HK-2 (cell line): ENCODE measurements around the gene ZNF320.
A peak's percentile ranks its signal among the peaks of the same experiment; 100 is the strongest.
"Not testable (repeated sequence)": the region's sequence is repeated elsewhere in the genome, so short reads cannot be mapped to it uniquely, and the experiment has no call there.

Source experiments
- DNase-seq: peaks from one replicate; pipeline ENCODE4 v3.0.0-alpha.2; 2018; ENCODE audit not compliant: unreplicated experiment

ZNF320 gene

DNA sequence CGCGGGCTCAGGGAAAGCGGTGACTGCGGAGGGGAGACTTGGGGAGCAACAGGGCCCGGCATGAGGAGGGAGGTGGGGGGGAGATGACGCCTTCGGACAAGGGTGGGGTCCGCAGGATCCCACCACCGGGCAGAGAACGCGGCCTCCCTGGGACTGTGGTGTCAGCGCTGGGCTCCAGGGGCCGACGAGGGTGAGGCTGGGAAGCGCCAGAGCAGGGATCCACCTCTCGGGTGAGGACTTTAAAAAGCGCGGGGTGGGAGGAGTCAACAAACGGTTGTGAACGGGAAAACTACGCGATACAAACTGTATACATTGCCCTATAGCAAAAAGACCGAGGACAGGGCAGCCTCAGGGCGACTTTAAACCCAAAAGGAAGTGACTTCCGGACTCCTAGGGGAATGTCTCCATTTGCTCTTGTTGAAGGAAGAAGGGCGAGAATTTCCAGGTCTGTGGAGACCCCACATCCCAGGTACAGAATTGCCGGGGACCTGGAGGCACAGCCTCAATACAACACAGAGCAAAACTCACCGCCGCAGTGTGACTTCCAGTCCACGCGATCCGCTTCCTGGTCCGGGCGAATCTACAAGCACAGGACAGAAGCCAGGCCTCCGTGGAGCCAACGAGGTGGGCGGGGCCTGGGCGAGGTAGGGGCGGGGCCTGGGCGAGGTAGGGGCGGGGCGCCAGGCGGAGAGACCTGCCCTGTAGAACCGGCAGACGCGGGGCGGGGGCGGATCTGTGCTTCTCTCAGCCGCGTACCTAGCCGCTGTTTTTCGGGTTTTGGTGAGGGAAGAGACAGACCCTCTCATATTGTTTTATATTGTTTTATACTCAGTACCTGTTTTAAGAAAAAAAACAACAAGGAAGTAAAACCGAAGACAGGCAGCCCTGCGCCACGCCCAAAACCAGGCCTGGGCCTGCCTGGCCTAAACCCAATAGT lies 25.7 kb upstream of the ZNF320 start, which contains the start of gene ZNF888:
Gene ZNF888, minus strand, starts transcription at position 588 of the 937 bp plus-strand sequence. CDS start 5,555 bp downstream, outside the sequence.
- peak; percentile 93 for DNase-seq

DNA sequence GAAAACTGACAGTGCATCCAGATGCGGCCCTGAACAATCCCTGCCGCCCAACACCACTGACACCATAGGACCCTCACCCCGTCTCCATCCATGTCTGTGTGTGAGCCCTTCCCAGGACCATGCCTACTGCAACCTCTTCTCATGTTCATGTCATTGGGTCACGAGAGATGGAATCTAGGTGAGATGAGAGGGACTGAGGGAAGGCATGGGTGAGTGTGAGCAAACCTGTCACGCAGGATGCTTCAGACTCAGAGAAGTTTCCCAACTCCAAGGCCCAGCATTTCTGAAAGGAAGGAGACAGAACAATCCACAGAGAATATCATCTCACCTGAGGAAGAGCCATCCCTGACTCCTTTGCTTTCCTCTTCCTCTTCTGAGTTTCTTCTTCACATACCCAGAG lies 20.1 kb upstream of the ZNF320 start:
- no peak for DNase-seq

DNA sequence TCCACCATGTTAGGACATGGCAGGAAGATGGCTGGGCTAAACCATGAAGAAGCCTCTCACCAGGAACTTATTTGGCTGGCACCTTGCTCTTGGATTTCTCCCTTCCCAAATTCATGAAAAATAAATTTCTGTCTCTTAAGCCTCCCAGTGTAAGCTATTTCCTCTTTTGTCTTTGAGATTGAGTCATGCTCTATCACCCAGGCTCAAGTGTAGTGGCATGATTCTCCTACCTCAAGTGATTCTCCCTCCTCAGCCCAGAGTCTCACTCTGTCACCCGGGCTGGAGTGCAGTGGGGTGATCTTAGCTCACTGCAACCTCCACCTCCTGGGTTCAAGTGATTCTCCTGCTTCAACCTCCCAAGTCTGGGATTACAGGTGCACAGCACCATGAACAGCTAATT lies 13.2 kb upstream of the ZNF320 start:
- DNase-seq = no peak

DNA sequence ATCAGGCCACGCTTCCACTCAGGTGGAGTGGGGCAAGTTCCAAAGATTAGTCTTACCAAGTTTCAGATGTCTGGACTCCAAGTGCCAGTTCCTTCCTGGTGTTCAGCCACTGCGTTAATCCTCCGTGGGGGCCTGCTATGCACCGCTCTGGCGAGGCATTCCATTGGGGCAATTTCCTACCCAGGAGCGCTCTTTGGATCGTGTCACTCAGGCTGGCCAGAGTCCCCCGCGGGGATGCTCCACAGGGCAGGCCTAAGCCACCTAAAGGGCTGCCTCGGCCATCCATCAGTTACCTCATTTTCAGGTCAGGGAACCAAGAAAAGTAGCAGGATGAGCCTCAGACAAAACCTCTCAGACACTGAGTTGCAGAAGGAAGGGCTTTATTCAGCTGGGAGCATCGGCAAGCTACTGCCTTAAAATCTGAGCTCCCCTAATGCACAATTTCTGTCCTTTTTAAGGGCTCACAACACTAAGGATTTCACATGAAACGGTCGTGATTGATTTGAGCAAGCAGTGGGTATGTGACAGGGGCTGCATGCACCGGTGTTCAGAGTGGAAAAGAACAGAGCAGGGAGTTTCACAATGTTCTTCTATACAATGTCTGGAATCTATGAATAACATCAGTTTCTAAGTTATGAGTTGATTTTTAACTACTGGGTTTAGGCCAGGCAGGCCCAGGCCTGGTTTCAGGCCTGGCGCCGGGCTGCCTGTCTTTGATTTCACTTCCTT lies 6.8 kb upstream of the ZNF320 start:
- not testable (repeated sequence) for DNase-seq

DNA sequence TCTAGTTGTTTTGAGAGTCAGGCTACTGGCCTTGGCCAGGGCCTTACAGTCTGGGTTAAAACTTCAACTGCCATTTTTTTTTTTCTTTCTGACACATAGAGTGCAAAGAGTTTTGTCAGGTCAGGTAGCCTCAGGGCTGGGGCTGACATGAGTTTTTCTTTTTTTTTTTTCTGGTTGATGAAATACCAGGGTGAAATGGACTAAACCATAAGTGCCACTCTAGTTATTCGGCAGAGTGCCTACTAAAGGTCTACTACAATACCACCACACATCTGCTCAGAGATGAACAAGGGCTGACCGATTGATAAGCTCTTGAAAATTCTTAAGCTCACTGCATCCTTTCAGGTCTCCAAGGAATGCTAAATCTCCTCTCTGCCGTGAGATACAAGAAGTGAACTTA lies 4.4 kb upstream of the ZNF320 start:
- DNase-seq = no peak

DNA sequence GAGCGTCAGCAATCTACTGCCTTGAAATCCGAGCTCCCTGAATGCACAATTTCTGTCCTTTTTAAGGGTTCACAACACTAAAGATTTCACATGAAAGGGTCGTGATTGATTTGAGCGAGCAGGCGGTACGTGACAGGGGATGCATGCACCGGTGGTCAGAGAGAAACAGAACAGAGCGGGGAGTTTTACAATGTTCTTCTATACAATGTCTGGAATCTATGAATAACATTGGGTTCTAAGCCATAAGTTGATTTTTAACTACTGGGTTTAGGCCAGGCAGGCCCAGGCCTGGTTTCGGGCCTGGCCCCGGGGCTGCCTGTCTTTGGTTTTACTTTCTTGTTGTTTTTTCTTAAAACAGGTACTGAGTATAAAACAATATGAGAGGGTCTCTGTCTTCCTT lies 1.2 kb upstream of the ZNF320 start:
- not testable (repeated sequence) for DNase-seq

DNA sequence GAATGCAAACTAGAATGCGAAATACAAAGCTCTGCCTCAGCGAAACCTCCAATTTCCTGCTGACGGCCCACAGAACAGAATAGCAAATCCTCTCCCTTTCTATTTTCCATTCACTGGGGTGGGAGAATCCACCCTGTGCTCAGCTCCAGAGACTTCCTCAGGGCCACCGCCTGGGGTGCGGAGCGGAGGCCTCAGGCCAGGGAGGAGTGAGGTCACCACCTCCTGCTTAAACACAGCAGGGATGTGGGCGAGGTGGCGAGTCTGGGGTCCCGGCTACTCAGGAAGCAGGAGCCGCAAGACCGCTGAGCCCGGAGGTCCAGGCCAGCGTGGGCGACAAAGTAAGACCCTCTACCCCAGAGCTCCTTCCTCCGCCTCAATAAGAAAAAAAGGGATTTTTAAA lies 666 bp upstream of the ZNF320 start:
- DNase-seq = no peak

DNA sequence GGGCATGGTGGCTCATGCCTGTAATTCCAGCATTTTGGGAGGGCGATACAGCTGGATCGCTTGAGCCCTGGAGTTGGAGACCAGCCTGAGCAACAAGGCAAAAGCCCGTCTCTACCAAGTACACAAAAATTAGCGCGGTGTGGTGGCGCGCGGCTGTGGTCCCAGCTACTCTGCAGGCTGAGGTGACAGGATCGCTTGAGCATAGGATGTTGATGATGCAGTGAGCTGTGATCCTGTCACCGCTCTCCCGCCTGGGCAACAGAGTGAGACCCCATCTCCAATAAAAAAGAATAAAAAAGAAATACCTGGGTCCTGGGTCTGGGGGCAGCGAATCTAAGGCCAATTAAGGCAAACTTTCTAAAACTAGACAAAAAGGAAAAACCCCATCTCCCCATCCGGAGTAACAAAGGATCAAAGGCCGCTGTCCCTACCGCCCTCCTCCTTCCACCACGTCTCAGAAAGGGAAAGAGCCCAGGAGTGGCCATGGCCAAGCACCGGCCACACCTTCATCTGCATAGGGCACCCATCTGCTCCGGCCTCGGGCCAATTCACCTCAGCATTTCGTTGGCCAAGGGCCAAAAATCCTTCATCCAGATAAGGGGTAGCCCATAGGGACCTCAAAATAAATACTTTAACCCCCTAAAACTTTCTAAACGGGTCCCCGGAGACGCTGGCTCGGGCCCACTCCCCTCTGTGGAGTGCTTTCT lies 851 bp downstream of the ZNF320 start:
- DNase-seq = peak; percentile 61

DNA sequence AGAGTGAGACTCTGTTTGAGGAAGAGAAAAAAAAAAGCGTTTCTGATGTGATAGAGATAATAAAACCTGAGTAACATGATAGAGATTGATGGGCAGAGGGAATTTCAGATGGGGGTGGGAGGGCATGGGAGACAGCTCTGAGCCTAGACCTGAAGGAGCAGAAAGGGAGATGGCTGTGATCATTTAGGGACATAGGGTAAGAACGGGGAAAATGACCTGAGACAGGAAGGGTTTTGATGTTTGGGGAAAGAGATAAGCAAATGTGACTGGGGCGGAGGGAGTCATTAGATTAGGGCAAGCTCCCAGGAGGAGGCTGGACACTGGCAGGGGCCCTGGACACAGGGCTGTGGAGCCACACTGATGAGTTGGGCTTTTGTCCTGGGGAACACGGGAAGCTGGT lies 6.1 kb downstream of the ZNF320 start:
- DNase-seq = no peak

DNA sequence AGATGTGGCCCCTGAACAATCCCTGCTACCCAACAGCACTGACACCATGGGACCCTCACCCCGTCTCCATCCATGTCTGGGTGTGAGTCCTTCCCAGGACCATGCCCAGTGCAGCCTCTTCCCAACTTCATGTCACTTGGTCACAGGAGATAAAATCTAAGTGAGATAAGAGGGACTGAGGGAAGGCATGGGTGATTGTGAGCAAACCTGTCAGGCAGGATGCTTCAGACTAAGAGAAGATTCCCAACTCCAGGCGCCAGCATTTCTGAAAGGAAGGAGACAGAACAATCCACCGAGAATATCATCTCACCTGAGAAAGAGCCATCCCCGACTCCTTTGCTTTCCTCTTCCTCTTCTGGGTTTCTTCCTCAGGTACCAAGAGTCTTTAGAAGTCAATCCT lies 7.5 kb downstream of the ZNF320 start:
- DNase-seq = no peak

DNA sequence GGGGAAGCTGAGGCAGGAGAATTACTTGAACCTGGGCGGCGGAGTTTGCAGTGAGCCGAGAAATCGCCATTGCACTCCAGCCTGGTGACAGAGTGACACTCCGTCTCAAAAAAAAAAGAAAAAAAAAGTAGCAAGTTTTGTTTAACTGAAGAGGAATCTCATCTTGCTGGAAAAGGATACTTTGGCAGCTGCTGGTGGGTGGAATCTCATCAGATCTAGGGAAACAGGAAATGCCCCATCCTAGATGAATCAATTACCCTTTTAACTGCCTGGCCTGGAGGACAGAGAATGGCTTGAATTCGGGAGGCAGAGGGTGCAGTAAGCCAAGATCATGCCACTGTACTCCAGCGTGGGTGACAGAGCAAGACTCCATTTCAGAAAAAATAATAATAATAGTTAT lies 8.4 kb downstream of the ZNF320 start:
- DNase-seq = no peak

DNA sequence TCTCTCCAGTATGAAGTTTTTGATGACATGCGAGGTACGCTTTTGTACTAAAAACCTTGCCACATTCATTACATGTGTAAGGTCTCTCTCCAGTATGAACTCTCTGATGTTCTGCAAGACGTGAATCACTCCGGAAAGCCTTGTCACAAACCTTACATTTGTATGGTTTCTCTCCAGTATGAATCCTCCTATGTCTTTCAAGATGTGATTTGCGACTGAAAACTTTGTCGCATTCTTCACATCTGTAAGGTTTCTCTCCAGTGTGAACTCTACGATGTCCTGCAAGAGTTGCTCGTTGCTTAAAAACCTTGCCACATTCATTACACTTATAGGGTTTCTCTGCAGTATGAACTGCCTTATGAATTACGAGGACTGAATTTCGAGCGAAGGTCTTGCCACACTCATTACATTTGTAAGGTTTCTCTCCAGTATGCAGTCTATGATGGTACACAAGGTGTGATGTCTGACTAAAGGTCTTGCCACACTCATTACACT lies 16.5 kb downstream of the ZNF320 start:
- no peak for DNase-seq

DNA sequence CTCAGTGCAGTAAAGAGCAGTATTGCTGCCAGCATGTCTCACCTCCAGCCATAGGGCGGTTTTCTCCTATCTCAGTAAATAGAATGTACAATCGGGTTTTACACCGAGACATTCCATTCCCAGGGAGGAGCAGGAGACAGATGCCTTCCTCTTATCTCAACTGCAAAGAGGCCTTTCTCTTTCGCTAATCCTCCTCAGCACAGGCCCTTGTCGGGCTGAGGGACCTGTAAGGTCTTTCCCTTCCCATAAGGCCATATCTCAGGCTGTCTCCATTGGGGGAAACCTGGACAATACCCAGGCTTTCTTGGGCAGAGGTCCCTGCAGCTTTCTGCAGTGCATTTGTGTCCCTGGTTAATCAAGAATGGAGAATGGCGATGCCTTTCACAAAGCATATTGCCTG lies 24.4 kb downstream of the ZNF320 start:
- DNase-seq = not testable (repeated sequence)

DNA sequence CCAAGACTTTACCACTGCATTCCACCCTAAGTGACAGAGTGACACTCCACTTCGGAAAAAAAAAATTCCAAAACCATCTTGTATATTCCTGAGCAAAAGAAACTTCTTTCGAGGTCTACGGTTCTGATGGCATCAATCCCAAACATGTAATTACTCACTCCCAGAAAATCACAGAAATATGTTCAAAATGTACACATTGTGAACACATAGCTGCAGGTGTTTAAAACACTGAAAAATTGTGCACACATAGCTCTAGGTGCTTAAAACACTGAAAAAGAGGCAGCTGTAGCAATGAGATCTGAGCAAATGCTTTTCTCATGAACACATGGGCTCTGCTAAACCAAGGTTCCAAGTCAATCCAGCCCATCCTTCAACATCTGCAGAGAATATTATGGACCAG lies 26.0 kb downstream of the ZNF320 start:
- DNase-seq = no peak

DNA sequence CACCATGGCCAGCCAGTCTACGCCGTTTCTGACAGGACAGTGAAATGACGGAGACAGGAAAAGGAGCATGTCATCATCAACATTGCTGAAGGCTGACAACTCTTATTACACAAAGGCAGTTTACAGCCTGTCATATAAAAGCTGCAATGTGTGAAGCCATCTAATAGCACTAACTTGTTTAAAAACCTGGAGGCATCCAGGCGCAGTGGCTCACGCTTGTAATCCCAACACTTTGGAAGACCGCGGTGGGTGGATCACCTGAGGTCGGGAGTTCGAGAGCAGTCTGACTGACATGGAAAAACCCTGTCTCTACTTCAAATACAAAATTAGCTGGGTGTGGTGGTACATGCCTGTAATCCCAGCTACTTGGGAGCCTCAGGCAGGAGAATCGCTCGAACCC lies 29.4 kb downstream of the ZNF320 start:
- DNase-seq = not testable (repeated sequence)

DNA sequence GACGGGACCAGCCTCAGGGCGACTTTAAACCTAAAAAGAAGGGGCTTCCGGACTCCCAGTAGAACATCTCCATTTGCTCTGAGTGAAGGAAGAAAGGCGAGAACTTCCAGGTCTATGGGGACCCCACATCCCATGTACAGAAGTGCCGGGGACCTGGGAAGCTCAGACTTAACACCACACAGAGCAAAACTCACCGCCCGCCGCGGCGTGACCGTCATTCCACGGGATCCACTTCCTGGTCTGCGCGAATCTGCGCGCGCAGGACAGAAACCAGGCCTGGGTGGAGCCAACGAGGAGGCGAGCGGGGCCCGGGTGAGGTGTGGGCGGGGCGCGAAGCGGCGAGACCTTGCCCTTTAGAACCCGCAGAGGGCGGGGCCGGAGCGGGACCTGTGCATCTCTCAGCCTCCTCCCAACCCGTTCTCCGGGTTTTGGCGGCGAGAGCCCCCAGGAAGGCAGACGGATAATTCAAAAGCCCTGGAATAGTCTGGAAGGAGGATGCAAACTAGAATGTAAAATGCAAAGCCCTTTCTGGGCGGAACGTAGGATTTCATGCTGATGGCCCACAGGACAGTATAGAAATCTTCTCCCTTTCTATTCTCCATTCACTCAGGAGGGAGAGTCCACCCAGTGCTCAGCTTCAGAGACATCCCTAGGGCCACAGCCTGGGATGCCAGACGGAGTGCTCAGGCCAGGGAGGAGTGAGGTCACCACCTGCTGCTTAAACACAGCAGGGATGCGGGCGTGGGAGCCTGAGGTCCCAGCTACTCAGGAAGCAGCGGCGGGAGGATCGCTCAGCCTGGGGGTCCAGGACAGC lies 39.9 kb downstream of the ZNF320 start, which contains the start of gene ZNF468:
Gene ZNF468, minus strand, starts transcription at position 242 of the 814 bp plus-strand sequence. CDS start 3,347 bp downstream, outside the sequence.
- DNase-seq = peak; percentile 75

DNA sequence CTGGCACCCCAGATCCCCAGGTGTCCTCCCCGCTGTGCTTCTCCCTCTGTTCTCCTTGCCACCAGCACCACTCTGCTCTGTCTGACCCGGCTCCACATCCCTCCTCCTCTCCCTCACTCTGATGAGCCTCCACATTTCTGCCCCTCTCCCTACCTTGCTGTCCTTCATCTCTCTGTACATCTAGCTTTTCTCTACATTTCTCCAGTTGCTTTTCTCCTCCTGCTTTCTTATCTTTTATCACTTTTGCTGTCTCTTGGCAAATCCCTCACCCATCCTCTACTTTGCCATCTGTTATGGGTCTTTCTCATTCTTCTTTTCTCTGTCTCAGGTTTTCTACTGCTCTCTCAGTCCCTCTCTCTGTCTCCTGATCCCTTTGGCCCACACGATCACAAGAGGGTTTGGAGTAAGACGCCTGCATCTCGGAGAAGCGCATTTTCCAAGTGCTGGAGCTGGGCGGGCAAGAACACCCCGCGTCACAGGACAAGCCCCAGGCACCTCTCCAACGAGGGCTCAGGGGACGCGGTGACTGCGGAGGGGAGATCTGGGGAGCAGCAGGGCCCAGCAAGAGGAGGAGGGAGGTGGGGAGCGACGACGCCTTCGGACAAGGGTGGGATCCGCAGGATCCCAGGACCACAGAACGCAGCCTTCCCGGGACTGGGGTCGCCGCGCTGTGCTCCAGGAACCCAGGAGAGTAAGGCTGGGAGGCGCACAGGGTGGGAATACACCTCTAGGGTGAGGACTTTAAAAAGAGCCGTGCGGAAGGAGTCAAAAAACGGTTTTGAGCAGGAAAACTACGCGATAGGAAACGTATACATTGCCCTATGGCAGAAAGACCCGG lies 40.7 kb downstream of the ZNF320 start:
- peak; percentile 5 for DNase-seq
